H1 (cell line): ENCODE data around the gene PES1. TPM values are rescaled to one million over a fixed set of nuclear protein-coding genes. Genes with fewer than 3 reads are reported as not detected.

Experiments used
- CTCF ChIA-PET: fragments of 300-600 bp; sonication (Branson Sonifier 250); formaldehyde crosslinking; loops from one replicate; lab custom pipeline; 2021; ENCODE audit not compliant: partially characterized antibody; lab: Charles Lee
- POLR2A ChIA-PET: fragments of 300-600 bp; sonication (Branson Sonifier 250); formaldehyde crosslinking; loops from one replicate; lab custom pipeline; 2021; ENCODE audit warnings: inconsistent platforms; ENCODE audit not compliant: partially characterized antibody; lab: Charles Lee
- DNase-seq, 2 experiments: peaks; one replicate each; pipeline versions ENCODE4 v3.0.0 to v3.0.0-alpha.2; 2010 to 2022; ENCODE audit warnings: low spot score in 2 of 2, low read depth in 1 of 2, mixed read lengths in 1 of 2
- FAIRE-seq: peaks from 2 replicates; lab custom pipeline; 2011; peaks lifted over from hg19 to GRCh38; lab: Jason Lieb, UNC
- H2AFZ ChIP-seq: 2 replicates; pipeline ENCODE4 v1.8.1; 2012; ENCODE audit warnings: low read length, inconsistent platforms
- H2AK5ac ChIP-seq: 2 replicates; pipeline ENCODE4 v1.6.1; 2013; ENCODE audit warnings: low read depth, low read length
- H2BK120ac ChIP-seq: replicated peaks from 2 replicates; pipeline ENCODE3; 2013; ENCODE audit warnings: low read depth, low read length, inconsistent platforms
- H2BK12ac ChIP-seq: 2 replicates; pipeline ENCODE4 v1.6.1; 2013; ENCODE audit warnings: low read depth, low read length
- H2BK15ac ChIP-seq: 2 replicates; pipeline ENCODE4 v1.6.1; 2013; ENCODE audit warnings: low read length
- H2BK20ac ChIP-seq: 2 replicates; pipeline ENCODE4 v1.6.1; 2013; ENCODE audit warnings: low read length
- H2BK5ac ChIP-seq: 2 replicates; pipeline ENCODE4 v1.6.1; 2013; ENCODE audit warnings: low read depth, low read length
- H3K14ac ChIP-seq: 2 replicates; pipeline ENCODE4 v1.6.1; 2013; ENCODE audit warnings: inconsistent platforms; ENCODE audit not compliant: insufficient read length
- H3K18ac ChIP-seq: 2 replicates; pipeline ENCODE4 v1.6.1; 2013; ENCODE audit warnings: low read length; ENCODE audit errors: extremely low read depth
- H3K23ac ChIP-seq: 2 replicates; pipeline ENCODE4 v1.6.1; 2013; ENCODE audit warnings: inconsistent platforms; ENCODE audit not compliant: insufficient read length
- H3K23me2 ChIP-seq: 2 replicates; pipeline ENCODE4 v1.6.1; 2013; ENCODE audit warnings: low read depth, low read length
- H3K27ac ChIP-seq: 2 replicates; pipeline ENCODE4 v1.6.1; 2011; ENCODE audit warnings: low read depth, low read length, inconsistent platforms
- H3K27me3 ChIP-seq, 4 experiments: replicated peaks in 1 of 4; 1 replicate in 1 of 4; 2 replicates in 3 of 4; pipeline versions ENCODE4 v1.6.1 to v1.8.1; 2011 to 2013; ENCODE audit warnings: low read length in 3 of 4, mild to moderate bottlenecking in 3 of 4, inconsistent platforms in 2 of 4, mixed read lengths in 2 of 4, moderate library complexity in 1 of 4; ENCODE audit not compliant: control insufficient read depth in 3 of 4, insufficient read depth in 3 of 4; ENCODE audit errors: extremely low read depth in 1 of 4
- H3K36me3 ChIP-seq, 4 experiments: 2 replicates each; pipeline versions ENCODE4 v1.6.1 to v1.8.1; 2011 to 2013; ENCODE audit warnings: mild to moderate bottlenecking in 4 of 4, low read length in 3 of 4, moderate library complexity in 2 of 4, control low read depth in 1 of 4, inconsistent platforms in 1 of 4; ENCODE audit not compliant: insufficient read depth in 4 of 4, control insufficient read depth in 2 of 4
- H3K4ac ChIP-seq: replicated peaks from 2 replicates; pipeline ENCODE3; 2013; ENCODE audit warnings: low read length, low read depth, mixed read lengths, inconsistent platforms; ENCODE audit not compliant: insufficient read length
- H3K4me1 ChIP-seq, 4 experiments: replicated peaks in 1 of 4; 1 replicate in 1 of 4; 2 replicates in 3 of 4; pipeline versions ENCODE4 v1.6.1 to v1.8.1; 2011 to 2013; ENCODE audit warnings: low read length in 3 of 4, inconsistent platforms in 2 of 4, mixed read lengths in 1 of 4; ENCODE audit not compliant: insufficient read depth in 4 of 4, control insufficient read depth in 3 of 4
- H3K4me2 ChIP-seq, 2 experiments: 2 replicates each; pipeline versions ENCODE4 v1.6.1 to v1.8.1; 2011 to 2013; ENCODE audit warnings: low read depth in 2 of 2, low read length in 2 of 2, control low read depth in 1 of 2, inconsistent platforms in 1 of 2, mild to moderate bottlenecking in 1 of 2; ENCODE audit not compliant: insufficient read depth in 1 of 2
- H3K4me3 ChIP-seq, 4 experiments: fragments of 200-600, 300-600 bp in 1 of 4; sonication (generic), shearing (Covaris generic), sonication (Bioruptor Twin) in 1 of 4; 2 replicates each; pipeline versions ENCODE4 v1.5.1 to v1.8.1; 2011 to 2016; ENCODE audit warnings: low read length in 4 of 4, low read depth in 3 of 4, control low read depth in 2 of 4, inconsistent platforms in 2 of 4, mild to moderate bottlenecking in 2 of 4, mixed read lengths in 1 of 4, moderate library complexity in 1 of 4; ENCODE audit not compliant: insufficient read depth in 2 of 4; ENCODE audit errors: extremely low read depth in 1 of 4
- H3K56ac ChIP-seq: replicated peaks from 2 replicates; pipeline ENCODE3; 2013; ENCODE audit warnings: low read depth, mild to moderate bottlenecking, mixed read lengths, low read length, inconsistent platforms; ENCODE audit not compliant: insufficient read length
- H3K79me1 ChIP-seq: 2 replicates; pipeline ENCODE4 v1.6.1; 2013; ENCODE audit warnings: low read depth, low read length, control low read depth
- H3K79me2 ChIP-seq, 2 experiments: 2 replicates each; pipeline versions ENCODE4 v1.6.1 to v1.8.1; 2012 to 2013; ENCODE audit warnings: low read length in 2 of 2, mild to moderate bottlenecking in 2 of 2, inconsistent platforms in 1 of 2; ENCODE audit not compliant: insufficient read depth in 2 of 2, control insufficient read depth in 1 of 2
- H3K9ac ChIP-seq, 4 experiments: replicated peaks in 1 of 4; 1 replicate in 1 of 4; 2 replicates in 3 of 4; pipeline versions ENCODE4 v1.6.1 to v1.8.1; 2011 to 2013; ENCODE audit warnings: low read depth in 3 of 4, low read length in 3 of 4, control low read depth in 2 of 4, mild to moderate bottlenecking in 2 of 4, moderate library complexity in 2 of 4, inconsistent platforms in 1 of 4; ENCODE audit errors: extremely low read depth in 1 of 4
- H3K9me3 ChIP-seq, 2 experiments: 2 replicates each; pipeline versions ENCODE4 v1.6.1 to v1.8.1; 2012 to 2013; ENCODE audit warnings: mild to moderate bottlenecking in 2 of 2, moderate library complexity in 2 of 2, control low read depth in 1 of 2, inconsistent platforms in 1 of 2, low read depth in 1 of 2, low read length in 1 of 2, mixed read lengths in 1 of 2; ENCODE audit not compliant: insufficient read depth in 2 of 2
- H4K20me1 ChIP-seq, 2 experiments: replicated peaks in 1 of 2; 2 replicates each; pipeline versions ENCODE3 to v1.8.1; 2011 to 2013; ENCODE audit warnings: inconsistent platforms in 2 of 2, low read length in 2 of 2, mild to moderate bottlenecking in 1 of 2; ENCODE audit not compliant: insufficient read depth in 2 of 2, control insufficient read depth in 1 of 2
- H4K5ac ChIP-seq: 2 replicates; pipeline ENCODE4 v1.6.1; 2013; ENCODE audit warnings: low read length, low read depth, mixed read lengths, inconsistent platforms; ENCODE audit not compliant: insufficient read length
- H4K8ac ChIP-seq: 2 replicates; pipeline ENCODE4 v1.8.0; 2013; ENCODE audit warnings: mild to moderate bottlenecking, moderate library complexity, low read length, inconsistent platforms; ENCODE audit not compliant: insufficient read depth; ENCODE audit errors: extremely low read depth
- H4K91ac ChIP-seq: replicated peaks from 2 replicates; pipeline ENCODE3; 2013; ENCODE audit warnings: low read length, mixed read lengths, inconsistent platforms; ENCODE audit not compliant: insufficient read length
- BACH1 ChIP-seq: IDR thresholded peaks from 2 replicates; pipeline ENCODE4 v1.6.1; 2012; ENCODE audit warnings: low read length, improper control_type of control experiment
- CEBPB ChIP-seq: IDR thresholded peaks from 2 replicates; pipeline ENCODE4 v1.6.1; 2012; ENCODE audit warnings: low read depth, low read length
- CREB1 ChIP-seq: IDR thresholded peaks from 2 replicates; pipeline ENCODE4 v1.6.1; 2012; ENCODE audit warnings: inconsistent platforms
- HDAC2 ChIP-seq, 2 experiments: fragments of 300-600 bp in 1 of 2; sonication (generic) in 1 of 2; IDR thresholded peaks; 2 replicates each; pipeline ENCODE4 v1.6.1; 2011 to 2012; ENCODE audit warnings: low read depth in 2 of 2, low read length in 2 of 2, mild to moderate bottlenecking in 2 of 2, moderate library complexity in 2 of 2, borderline replicate concordance in 1 of 2, inconsistent platforms in 1 of 2
- POLR2AphosphoS5 ChIP-seq: IDR thresholded peaks from 2 replicates; pipeline ENCODE4 v1.6.1; 2011; ENCODE audit warnings: low read depth, low read length
- RXRA ChIP-seq: IDR thresholded peaks from 2 replicates; pipeline ENCODE4 v1.6.1; 2011; ENCODE audit warnings: low read depth, mild to moderate bottlenecking, low read length, moderate library complexity; ENCODE audit not compliant: insufficient read depth
- SIX5 ChIP-seq: IDR thresholded peaks from 2 replicates; pipeline ENCODE4 v1.6.1; 2011; ENCODE audit warnings: mild to moderate bottlenecking, low read depth, low read length
- SP4 ChIP-seq: IDR thresholded peaks from 2 replicates; pipeline ENCODE4 v1.6.1; 2012; ENCODE audit warnings: low read length, inconsistent platforms
- TAF7 ChIP-seq: optimal IDR thresholded peaks from 2 replicates; pipeline ENCODE3; 2011; ENCODE audit warnings: low read depth, mild to moderate bottlenecking, inconsistent platforms, low read length, moderate library complexity, borderline replicate concordance
- TEAD4 ChIP-seq: IDR thresholded peaks from 2 replicates; pipeline ENCODE4 v1.6.1; 2012; ENCODE audit warnings: low read depth, low read length, inconsistent platforms, mixed read lengths
- YY1 ChIP-seq: IDR thresholded peaks from 2 replicates; pipeline ENCODE4 v1.6.1; 2011; ENCODE audit warnings: low read depth, mild to moderate bottlenecking, low read length
- WGBS, 2 experiments: shearing (Covaris generic) in 1 of 2; methylation state at CpG; one replicate each; pipeline versions ENCODE4 v1.1.6 to v1.1.7; 2013 to 2015; ENCODE audit warnings: low lambda C conversion rate in 2 of 2, mixed read lengths in 2 of 2, inconsistent platforms in 1 of 2, low coverage in 1 of 2, missing lambda C conversion rate in 1 of 2; ENCODE audit not compliant: insufficient replicate concordance in 2 of 2, insufficient coverage in 1 of 2, insufficient read length in 1 of 2; ENCODE audit errors: extremely low coverage in 1 of 2, missing lambda C conversion rate in 1 of 2; 5-methylcytosine and 5-hydroxymethylcytosine counted together
- polyA plus RNA-seq, 7 experiments: library from polyadenylated mRNA; depleted of rRNA in 3 of 7; stranded (reverse) in 5 of 7; unstranded in 2 of 7; fragments of >200 nt in 5 of 7; fragments of 200-250 nt in 2 of 7; gene quantifications; 1 replicate in 5 of 7; 2 replicates in 1 of 7; 4 replicates in 1 of 7; pipeline versions ENCODE4 v1.2.1 to v1.2.3, GENCODE V29; 2011 to 2013; ENCODE audit warnings: missing spikeins in 2 of 7, mixed read lengths in 2 of 7
- total RNA-seq: library from RNA; stranded (reverse); fragmentation: NEBNext Ultra II Directional; extraction: Animal tissue kit (Norgen Biotek cat#: 25700); gene quantifications from 2 replicates; pipeline ENCODE4 v1.2.1, GENCODE V29; 2021
- TF ChIP-seq, protein P1 (sequence below): IDR thresholded peaks from 2 replicates; pipeline ENCODE4 v1.6.1; 2011; ENCODE audit warnings: low read depth, mild to moderate bottlenecking, low read length; ENCODE audit not compliant: insufficient read depth
- TF ChIP-seq, protein P2 (sequence below): IDR thresholded peaks from 2 replicates; pipeline ENCODE4 v1.6.1; 2012; ENCODE audit warnings: low read length, inconsistent platforms

PES1 gene
- total and polyA plus RNA-seq, 2 of the 8 experiments (the other 6 are each of a cell fraction or from before 2014, with no cell fraction given): 121 to 191 TPM

DNA sequence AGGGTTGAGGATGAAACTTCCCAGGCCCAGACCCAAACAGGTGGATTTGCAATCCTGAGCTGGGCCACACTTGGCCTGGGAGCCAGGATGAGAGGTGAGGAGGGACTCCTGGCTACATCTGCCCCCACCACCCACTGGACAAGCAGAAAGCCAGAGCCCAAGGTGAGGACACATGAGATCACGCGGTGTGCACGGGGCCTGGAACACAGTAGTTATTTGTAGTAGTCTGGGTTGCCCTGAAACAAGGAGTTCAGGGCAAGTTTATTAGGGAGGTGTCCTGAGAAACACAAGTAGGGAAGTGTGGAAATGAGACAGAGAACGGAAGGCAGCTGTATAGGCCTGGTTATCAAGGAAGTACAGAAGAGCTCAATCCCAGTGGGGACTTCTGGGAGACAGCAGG, 44.5 kb downstream of the PES1 start:
- no peaks in the 10 kb centered on the region for H3K36me3 ChIP-seq
- H3K4me3 ChIP-seq: no peak overlapping the region
- H3K23me2 ChIP-seq: no peaks in the 10 kb centered on the region; the same call in 1 of the 2 replicates
- H3K14ac ChIP-seq: no peak overlapping the region
- CTCF ChIA-PET: interaction anchor here (0.7 to 1.4 kb wide), 5 partner anchors 10 to 208 kb away, joined by 3 to 4 read pairs (median 3); no protein-coding TSS in a partner anchor
- no peak overlapping the region for H4K5ac ChIP-seq
- peaks cover 0 to 5% (median 4%) of the 10 kb centered on the region in 4 experiments; a peak in 2 of 7 replicates for H3K4me1 ChIP-seq
- no peak overlapping the region for H3K23ac ChIP-seq
- WGBS, 2 experiments: 90% methylated on average over 4 of the region's 4 CpGs; no CpG with 5 or more reads in 1 of the 2 experiments
- no peak overlapping the region for H2BK15ac ChIP-seq
- no peaks in the 10 kb centered on the region for H4K20me1 ChIP-seq
- peaks cover 5 to 13% (median 11%) of the 10 kb centered on the region in 4 experiments for H3K27me3 ChIP-seq
- no peaks in the 10 kb centered on the region for H3K79me2 ChIP-seq
- H3K56ac ChIP-seq: no peak overlapping the region
- no peak overlapping the region for H3K4ac ChIP-seq
- no peak overlapping the region for H2BK5ac ChIP-seq
- DNase-seq: no peak
- H2AFZ ChIP-seq: no peak overlapping the region
- H4K91ac ChIP-seq: no peak overlapping the region
- H3K18ac ChIP-seq: no peak overlapping the region
- H2BK12ac ChIP-seq: no peak overlapping the region
- no peak overlapping the region for H3K27ac ChIP-seq
- no peak overlapping the region for H2BK20ac ChIP-seq
- H3K79me1 ChIP-seq: no peaks in the 10 kb centered on the region
- no peak overlapping the region for H3K4me2 ChIP-seq
- peak overlapping the region; percentile 22 for H2BK120ac ChIP-seq
- H2AK5ac ChIP-seq: no peak overlapping the region
- H4K8ac ChIP-seq: no peak overlapping the region; the same call in none of the 2 replicates
- FAIRE-seq: no peak
- H3K9me3 ChIP-seq: no peaks in the 10 kb centered on the region
- POLR2A ChIA-PET: no interaction called here
- H3K9ac ChIP-seq: no peak overlapping the region
- TF ChIP-seq, protein P1, sequence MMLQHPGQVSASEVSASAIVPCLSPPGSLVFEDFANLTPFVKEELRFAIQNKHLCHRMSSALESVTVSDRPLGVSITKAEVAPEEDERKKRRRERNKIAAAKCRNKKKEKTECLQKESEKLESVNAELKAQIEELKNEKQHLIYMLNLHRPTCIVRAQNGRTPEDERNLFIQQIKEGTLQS: no peak
- TF ChIP-seq TEAD4 (no peak), SIX5 (no peak), CREB1 (no peak), SP4 (no peak), CEBPB (no peak), POLR2AphosphoS5 (no peak), TAF7 (no peak), HDAC2 (IDR thresholded peaks at IDR 0.05; ENCODE audit: borderline replicate concordance in 1 of 2, low read depth in 2 of 2, low read length in 2 of 2) (no peak), BACH1 (no peak), RXRA (no peak), YY1 (no peak)
- TF ChIP-seq, protein P2, sequence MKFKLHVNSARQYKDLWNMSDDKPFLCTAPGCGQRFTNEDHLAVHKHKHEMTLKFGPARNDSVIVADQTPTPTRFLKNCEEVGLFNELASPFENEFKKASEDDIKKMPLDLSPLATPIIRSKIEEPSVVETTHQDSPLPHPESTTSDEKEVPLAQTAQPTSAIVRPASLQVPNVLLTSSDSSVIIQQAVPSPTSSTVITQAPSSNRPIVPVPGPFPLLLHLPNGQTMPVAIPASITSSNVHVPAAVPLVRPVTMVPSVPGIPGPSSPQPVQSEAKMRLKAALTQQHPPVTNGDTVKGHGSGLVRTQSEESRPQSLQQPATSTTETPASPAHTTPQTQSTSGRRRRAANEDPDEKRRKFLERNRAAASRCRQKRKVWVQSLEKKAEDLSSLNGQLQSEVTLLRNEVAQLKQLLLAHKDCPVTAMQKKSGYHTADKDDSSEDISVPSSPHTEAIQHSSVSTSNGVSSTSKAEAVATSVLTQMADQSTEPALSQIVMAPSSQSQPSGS: no peak
